ENCODE measurements around the gene DLG1.

Gene DLG1

GRCh38 chr3:197317250-197317963, 19.0 kb upstream of the DLG1 start:
- no peak for DNase-seq (ENCODE audit: low read depth, low spot score)

- DNase-seq (ENCODE audit: low read depth, low spot score): no peak
Measured at GRCh38 chr3:197312431-197312830, 14.0 kb upstream of the DLG1 start.

- DNase-seq (ENCODE audit: low read depth, low spot score): no peak
Measured at GRCh38 chr3:197311591-197311990, 13.2 kb upstream of the DLG1 start.

GRCh38 chr3:197309528-197310361, 11.3 kb upstream of the DLG1 start:
- DNase-seq (ENCODE audit: low read depth, low spot score): no peak

GRCh38 chr3:197308591-197308990, 10.2 kb upstream of the DLG1 start:
- no peak for DNase-seq (ENCODE audit: low read depth, low spot score)

GRCh38 chr3:197306374-197307086, 8.1 kb upstream of the DLG1 start:
- DNase-seq (ENCODE audit: low read depth, low spot score): no peak

- DNase-seq (ENCODE audit: low read depth, low spot score): no peak
Measured at GRCh38 chr3:197305854-197306253, 7.4 kb upstream of the DLG1 start.

GRCh38 chr3:197303452-197303851, 5.0 kb upstream of the DLG1 start:
- no peak for DNase-seq (ENCODE audit: low read depth, low spot score)

GRCh38 chr3:197302696-197303341, 4.4 kb upstream of the DLG1 start:
- no peak for DNase-seq (ENCODE audit: low read depth, low spot score)

- no peak for DNase-seq (ENCODE audit: low read depth, low spot score)
Measured at GRCh38 chr3:197302033-197302432, 3.6 kb upstream of the DLG1 start.

- no peak for DNase-seq (ENCODE audit: low read depth, low spot score)
Measured at GRCh38 chr3:197300361-197300760, 1.9 kb upstream of the DLG1 start.

GRCh38 chr3:197298945-197299854, 788 bp upstream of the DLG1 start:
- DNase-seq (ENCODE audit: low read depth, low spot score): no peak

GRCh38 chr3:197297476-197298340, 704 bp downstream of the DLG1 start:
- DNase-seq (ENCODE audit: low read depth, low spot score): peak; percentile 78

GRCh38 chr3:197297002-197297401, 1.4 kb downstream of the DLG1 start:
- no peak for DNase-seq (ENCODE audit: low read depth, low spot score)

GRCh38 chr3:197296545-197296944, 1.9 kb downstream of the DLG1 start:
- DNase-seq (ENCODE audit: low read depth, low spot score): no peak

- no peak for DNase-seq (ENCODE audit: low read depth, low spot score)
Measured at GRCh38 chr3:197295871-197296270, 2.5 kb downstream of the DLG1 start.

- no peak for DNase-seq (ENCODE audit: low read depth, low spot score)
Measured at GRCh38 chr3:197293605-197294237, 4.7 kb downstream of the DLG1 start.

GRCh38 chr3:197292648-197293047, 5.8 kb downstream of the DLG1 start:
- DNase-seq (ENCODE audit: low read depth, low spot score): no peak

- DNase-seq (ENCODE audit: low read depth, low spot score): no peak
Measured at GRCh38 chr3:197292083-197292646, 6.2 kb downstream of the DLG1 start.
